Fibroblast of upper back skin (primary cell): ENCODE data around the gene RYR3.
A peak's percentile ranks its signal among the peaks of the same experiment; 100 is the strongest.

Source experiments
- DNase-seq: peaks from one replicate; pipeline ENCODE4 v3.0.0-alpha.2; 2013

RYR3 gene

DNA sequence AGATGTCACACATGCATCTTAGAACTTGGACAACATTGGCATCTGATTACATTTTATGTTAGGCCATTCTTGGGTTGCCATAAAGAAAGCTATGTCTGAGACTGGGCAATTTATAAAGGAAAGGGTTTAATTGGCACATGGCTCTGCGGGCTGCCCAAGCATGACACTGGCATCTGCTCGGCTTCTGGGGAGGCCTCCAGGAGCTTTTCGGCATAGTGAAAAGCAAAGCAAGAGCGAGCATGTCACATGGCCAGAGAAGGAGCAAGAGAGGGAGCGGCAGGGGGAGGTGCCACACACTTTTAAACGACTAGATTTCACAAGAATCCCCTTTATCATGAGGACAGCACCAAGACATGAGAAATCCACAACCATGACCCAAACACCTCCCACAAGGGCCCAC is 11.3 kb downstream of the RYR3 start:
- no peak for DNase-seq

GRCh38 chr15:33324609-33325008 is 13.8 kb downstream of the RYR3 start:
- no peak for DNase-seq

DNA sequence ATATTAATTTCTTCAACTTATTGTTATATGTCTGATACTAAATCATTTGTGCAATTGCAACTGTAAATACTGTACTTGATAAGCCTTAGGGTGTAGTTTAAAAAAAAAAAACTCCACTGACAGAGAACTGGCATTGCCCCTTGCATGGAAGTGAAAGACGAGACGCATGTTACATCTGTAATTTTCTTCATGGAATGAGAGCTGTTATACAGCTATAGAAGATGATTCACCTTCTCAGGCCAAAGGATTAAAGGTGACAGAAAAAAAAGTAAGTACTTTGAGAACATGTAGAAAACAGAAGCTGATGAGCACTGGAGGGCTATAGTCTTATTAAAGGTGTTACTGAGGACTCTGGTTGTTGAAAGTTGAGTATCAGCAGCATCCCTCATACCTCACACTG is 16.1 kb downstream of the RYR3 start:
- DNase-seq = no peak

GRCh38 chr15:33328106-33328505 is 17.3 kb downstream of the RYR3 start:
- DNase-seq = no peak

DNA sequence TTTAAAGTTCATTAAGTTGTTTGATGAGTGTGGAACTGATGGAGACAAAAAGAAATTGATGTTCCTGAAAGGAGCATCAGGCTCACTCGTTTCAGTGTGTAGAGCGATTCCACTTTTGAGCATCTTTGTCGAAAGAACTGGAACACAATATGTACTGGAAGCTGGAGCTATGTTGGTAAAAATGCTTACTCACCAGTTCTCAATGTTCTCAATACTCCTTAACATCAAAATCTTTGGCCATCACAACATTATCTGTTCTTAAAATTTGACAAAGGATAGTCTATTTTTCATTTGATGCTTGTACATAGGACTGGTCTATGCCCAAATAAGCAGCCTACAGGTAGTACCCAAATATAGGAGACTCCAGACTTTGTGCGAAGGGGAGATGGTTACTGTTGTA is 18.7 kb downstream of the RYR3 start:
- DNase-seq = no peak

DNA sequence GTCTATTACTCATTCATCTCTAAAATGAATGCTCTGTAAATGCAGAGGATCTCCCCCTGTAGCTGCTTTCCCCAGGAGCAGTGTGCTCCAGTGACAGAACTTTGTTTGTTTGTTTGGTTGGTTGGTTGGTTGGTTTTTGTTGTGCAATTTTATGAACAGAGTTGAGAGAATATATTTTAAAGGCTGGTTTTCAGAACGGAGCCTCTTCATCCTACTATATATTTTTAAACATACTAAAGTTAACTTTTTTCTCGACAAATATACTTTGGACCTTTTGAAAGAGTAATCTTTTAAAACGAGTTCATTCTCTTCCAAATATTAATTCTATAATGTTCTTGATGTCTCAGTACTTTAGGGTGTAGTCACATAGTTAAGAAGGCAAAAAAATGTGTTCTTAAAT is 20.2 kb downstream of the RYR3 start:
- DNase-seq = no peak

DNA sequence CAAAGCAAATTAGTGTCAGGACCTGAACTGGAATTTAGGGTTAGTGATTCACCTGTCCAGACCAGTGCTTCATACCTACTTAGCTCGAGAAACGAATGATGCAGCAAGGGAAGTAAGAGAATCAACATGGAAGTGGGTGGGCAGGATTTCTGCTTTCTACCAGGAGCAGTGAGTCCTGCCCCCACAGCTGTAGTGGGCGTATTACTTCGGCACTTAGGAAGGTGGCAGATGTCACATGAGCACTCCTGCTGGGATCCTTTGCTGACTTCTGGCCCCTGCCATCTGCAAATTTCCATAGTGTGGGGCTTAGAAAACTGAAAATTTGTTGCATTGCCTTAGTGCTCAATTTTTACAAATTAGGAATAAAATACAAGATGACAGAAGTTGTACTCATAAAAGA is 31.2 kb downstream of the RYR3 start:
- DNase-seq = no peak

- DNase-seq = no peak
Observed at GRCh38 chr15:33343275-33343674, 32.5 kb downstream of the RYR3 start.

DNA sequence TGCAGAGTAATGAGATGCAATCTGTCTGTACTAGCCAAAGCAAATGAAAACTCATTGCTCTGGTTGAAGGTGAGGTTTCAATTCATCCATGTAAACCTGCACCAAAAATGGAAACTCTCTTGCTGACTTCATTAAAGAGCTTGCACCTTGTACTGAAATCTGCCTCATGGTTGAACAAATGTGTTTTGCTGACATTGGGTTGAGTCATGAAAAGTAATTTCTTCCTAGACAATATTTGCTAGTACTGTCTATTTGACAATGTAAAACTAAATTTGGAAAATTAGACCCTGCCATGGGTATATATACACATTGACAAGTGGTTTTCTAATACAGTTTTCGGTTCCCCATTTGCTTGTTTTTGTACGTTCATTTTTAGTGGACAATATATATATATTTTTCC is 33.3 kb downstream of the RYR3 start:
- DNase-seq = no peak

GRCh38 chr15:33344530-33344929 is 33.8 kb downstream of the RYR3 start:
- DNase-seq = no peak

- no peak for DNase-seq
Observed at GRCh38 chr15:33354411-33354810, 43.6 kb downstream of the RYR3 start.

DNA sequence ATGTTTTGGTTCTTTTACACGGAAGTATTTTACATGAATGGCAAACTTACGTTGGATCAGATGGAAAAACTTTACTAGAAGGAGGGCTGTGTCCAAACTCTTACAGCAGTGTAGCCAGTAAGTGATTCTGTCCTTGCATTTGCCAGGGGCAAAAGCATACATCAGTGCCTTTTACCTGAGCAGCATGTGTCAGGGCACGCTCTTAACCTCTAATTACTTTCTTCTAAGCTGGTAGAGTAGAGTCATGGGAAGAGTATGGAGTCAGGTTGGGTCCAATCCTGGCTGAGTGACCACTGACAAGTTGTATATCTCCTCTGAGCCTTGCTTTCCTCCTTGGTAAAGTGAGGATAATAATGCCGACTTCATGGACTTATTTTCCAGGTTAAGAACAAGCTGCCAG is 47.1 kb downstream of the RYR3 start:
- no peak for DNase-seq

DNA sequence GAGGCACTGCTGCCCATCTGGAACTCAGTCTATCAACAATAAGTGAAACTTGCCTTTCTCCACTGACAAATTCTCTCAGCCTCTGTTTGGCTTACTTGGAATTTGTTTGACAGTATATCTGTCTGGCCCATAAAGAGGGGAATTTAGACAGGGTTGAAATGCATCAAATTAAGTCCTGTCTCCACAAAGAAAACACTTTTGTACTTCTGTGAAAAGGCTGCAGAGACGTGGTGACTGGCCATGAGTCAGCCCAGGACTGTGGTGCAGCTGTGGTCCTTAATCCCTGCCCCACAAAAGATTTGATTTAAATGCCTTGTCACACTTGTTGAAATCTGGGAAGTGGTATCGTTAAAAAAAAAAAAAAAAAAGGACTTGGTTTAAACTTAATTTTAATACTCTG is 47.5 kb downstream of the RYR3 start:
- peak; percentile 3 for DNase-seq

- DNase-seq = no peak
Observed at GRCh38 chr15:33360886-33361285, 50.1 kb downstream of the RYR3 start.

DNA sequence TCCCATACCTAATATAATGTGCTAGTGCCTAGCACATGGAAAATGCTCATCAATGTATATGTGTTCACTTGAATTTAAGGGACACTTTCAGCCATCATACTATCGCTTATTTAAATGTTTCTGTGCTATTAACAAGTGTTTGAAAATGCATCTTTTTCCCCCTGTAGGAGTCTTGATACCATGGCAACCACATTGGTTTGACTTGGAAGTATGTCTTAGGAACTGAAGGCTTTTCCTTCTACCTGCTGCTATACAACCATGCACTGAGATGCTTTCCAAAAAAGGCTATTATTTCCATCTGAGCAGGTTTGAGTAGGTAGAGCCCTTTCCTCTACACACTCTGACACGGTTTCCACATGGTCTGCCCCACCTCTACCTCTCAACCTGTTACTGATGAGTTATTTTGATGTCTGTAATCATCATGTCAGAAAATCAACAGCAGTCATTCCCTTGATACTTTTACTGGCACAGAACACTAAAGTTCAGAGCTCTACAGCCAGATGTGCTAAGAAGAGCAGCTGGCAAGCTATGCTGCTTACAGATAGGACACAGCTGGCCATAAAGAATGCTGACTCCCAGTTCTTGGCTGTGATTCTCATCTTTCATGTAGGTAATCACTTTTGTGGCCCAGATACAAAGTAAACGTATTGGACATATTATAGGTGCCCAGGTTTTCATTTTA is 59.3 kb downstream of the RYR3 start:
- no peak for DNase-seq

DNA sequence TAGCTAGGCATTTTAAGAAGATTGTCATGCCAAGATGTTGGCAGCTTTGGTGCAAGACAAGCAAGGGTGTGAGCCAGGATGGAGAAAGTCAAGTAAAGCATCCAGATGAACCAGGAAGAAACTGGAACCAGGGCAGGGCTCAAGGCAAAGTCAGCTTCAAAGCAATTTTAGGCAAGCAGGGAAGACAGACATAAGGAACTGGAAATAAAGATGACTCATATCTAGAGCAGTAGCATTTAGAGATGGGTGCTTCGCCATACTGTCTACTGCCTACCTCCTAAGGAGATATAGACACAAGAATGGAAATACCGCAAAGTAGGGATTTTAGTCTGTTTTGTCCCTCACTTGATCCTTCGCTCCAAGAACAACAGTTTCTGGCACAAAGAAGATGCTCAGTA is 59.9 kb downstream of the RYR3 start:
- DNase-seq = no peak

DNA sequence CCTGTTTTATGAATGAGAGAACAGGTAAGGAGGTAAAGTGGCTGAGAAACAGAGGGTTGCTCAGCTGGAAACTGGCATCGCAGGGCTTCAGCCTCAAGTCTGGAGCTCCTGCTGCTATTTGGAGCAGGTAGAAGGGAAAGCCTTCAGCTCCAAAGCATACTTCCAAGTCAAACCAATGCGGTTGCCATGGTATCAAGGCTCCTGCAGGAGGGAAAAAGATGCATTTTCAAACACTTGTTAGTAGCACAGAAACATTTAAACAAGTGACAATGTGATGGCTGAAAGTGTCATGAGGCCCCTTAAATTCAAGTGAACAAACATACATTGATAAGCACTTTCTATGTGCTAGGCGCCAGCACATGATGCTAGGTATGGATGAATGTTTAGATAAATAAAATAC is 60.4 kb downstream of the RYR3 start:
- no peak for DNase-seq

GRCh38 chr15:33374226-33374914 is 63.6 kb downstream of the RYR3 start:
- DNase-seq = no peak

- no peak for DNase-seq
Observed at GRCh38 chr15:33375236-33375635, 64.5 kb downstream of the RYR3 start.

DNA sequence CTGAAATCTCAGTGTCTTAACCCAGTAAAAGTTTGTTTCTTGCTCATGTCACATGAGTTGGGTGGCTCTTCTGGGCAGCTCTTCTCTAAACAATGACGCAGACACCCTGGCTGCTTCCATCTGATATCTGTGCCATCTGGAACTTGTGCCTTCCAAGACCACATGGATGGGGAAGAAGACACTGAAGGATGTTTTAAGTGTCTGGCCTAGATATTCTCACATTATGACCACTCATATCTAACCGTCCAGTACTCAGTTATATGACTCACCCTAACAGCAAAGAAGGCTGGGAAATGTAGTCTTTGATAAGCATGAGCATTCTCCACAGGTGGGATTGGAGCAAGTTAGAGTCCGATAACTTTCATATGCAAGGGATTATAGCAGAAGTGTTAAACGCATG is 66.4 kb downstream of the RYR3 start:
- no peak for DNase-seq

DNA sequence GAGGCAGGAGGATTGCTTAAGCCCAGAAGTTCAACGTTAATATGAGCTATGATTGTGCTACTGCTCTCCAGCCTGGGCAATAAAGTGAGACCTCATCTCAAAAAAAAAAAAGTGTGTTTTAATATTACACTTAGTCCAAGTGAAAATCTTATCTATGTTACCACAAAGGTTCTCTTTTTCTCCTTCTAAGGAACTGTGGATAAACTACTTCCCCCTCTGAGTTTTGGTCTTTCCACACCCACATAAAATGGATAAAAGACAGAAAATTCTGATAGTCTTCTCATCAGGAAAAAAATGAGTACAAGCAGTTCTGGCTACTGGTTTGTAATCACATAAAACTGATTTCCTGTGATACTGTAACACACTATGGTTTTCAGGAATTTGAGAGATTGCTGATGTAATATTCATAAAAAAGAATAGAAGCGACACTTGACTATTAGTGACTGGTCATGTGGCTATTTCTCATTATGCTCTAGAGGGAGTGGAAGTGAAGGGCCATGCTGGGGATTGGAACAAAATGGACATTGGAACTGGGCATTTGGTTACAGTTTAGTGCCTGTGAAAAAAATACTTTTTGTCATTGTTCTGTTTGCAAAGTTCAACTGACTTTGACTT is 68.2 kb downstream of the RYR3 start:
- no peak for DNase-seq

GRCh38 chr15:33380406-33380805 is 69.6 kb downstream of the RYR3 start:
- no peak for DNase-seq

DNA sequence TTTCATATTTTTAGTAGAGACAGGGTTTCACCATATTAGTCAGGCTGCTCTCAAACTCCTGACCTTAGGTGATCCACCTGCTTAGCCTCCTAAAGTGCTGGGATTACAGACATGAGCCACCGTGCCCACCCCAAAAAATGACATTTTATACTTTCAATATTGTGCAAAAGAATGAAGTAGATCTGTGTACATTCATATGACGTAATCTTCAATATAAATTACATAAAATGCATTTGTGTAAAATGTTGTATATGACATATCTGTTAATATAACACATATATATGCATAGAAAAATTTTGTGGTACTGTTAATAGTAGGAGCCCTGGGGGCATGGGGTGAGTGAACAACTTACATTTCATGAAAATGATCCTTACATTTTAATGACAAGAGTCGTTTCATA is 71.7 kb downstream of the RYR3 start:
- no peak for DNase-seq

DNA sequence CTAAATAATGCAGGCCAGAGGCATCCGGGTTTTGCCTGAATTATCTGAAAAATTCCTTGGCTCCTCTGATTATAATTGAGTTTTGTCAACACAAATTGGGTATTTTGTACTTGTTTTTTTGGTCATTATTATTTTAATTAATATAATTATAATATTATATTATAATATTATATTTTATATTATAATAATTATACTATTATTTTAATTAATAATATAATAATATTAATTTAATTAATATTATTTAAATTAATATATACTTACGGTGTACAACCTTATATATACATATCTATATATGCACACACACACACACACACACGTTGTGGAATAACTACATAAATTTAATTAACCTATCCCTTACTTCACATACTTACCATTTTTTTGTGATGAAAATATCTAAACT is 73.5 kb downstream of the RYR3 start:
- DNase-seq = no peak

DNA sequence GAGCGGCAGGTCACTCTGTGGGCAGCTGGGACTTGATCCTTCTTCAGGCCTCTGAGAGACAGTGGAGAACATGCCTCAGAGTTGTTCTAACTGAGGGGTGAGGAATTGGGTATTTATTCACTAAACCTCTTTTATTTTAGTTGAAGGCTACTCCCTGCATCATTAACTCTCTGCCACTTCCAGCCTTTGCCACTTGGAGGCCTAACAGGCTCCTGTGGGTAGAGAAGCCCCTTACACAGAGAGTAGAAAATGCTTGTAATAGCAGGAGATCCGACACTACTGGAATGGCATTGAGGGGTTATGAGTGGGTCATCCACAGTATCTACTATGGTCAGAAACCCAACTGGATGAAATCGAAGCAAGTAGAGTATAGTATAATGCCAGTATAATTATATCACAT is 81.7 kb downstream of the RYR3 start:
- DNase-seq = no peak
